Measurements from ENCODE around the gene CDC25B. TPM values are rescaled to one million over a fixed set of nuclear protein-coding genes. Genes with fewer than 3 reads are reported as not detected.
"Not testable (repeated sequence)": the region's sequence is repeated elsewhere in the genome, so short reads cannot be mapped to it uniquely, and the experiment has no call there.

CDC25B gene
- total RNA-seq, 1 experiment from 2014 or later: 65.5 TPM

GRCh38 chr20:3825526-3825925, 29.4 kb downstream of the CDC25B start:
- DNase-seq (ENCODE audit: low spot score): no peak

GRCh38 chr20:3826420-3826819, 30.3 kb downstream of the CDC25B start:
- no peak for DNase-seq (ENCODE audit: low spot score)

GRCh38 chr20:3828798-3829197, 32.7 kb downstream of the CDC25B start:
- no peak for DNase-seq (ENCODE audit: low spot score)

- DNase-seq (ENCODE audit: low spot score): not testable (repeated sequence)
Measured at GRCh38 chr20:3829891-3830290, 33.8 kb downstream of the CDC25B start.

- no peak for DNase-seq (ENCODE audit: low spot score)
Measured at GRCh38 chr20:3836132-3836531, 40.0 kb downstream of the CDC25B start.

GRCh38 chr20:3839328-3839727, 43.2 kb downstream of the CDC25B start:
- DNase-seq (ENCODE audit: low spot score): no peak

- DNase-seq (ENCODE audit: low spot score): not testable (repeated sequence)
Measured at GRCh38 chr20:3840201-3840600, 44.1 kb downstream of the CDC25B start.

- no peak for DNase-seq (ENCODE audit: low spot score)
Measured at GRCh38 chr20:3842348-3842930, 46.3 kb downstream of the CDC25B start.

GRCh38 chr20:3843490-3843889, 47.4 kb downstream of the CDC25B start:
- DNase-seq (ENCODE audit: low spot score): peak; percentile 65

GRCh38 chr20:3843990-3844619, 48.0 kb downstream of the CDC25B start:
- DNase-seq (ENCODE audit: low spot score): not testable (repeated sequence)

- no peak for DNase-seq (ENCODE audit: low spot score)
Measured at GRCh38 chr20:3846378-3846739, 50.2 kb downstream of the CDC25B start.

- peak; percentile 56 for DNase-seq (ENCODE audit: low spot score)
Measured at GRCh38 chr20:3846740-3847428, 50.8 kb downstream of the CDC25B start, which contains the start of gene MAVS. Gene MAVS (plus strand): TSS chr20:3846834. CDS start chr20:3854625, 7,791 bp downstream.

- no peak for DNase-seq (ENCODE audit: low spot score)
Measured at GRCh38 chr20:3847429-3847940, 51.4 kb downstream of the CDC25B start.

GRCh38 chr20:3848565-3848964, 52.5 kb downstream of the CDC25B start:
- no peak for DNase-seq (ENCODE audit: low spot score)

GRCh38 chr20:3854462-3854871, 58.4 kb downstream of the CDC25B start:
- no peak for DNase-seq (ENCODE audit: low spot score)

Other genes with a start within 250 kb of the CDC25B start
- not detected in 2 replicates for gene GFRA4, start 132.9 kb upstream of the CDC25B start, total RNA-seq (2014; rRNA removed; shearing (Covaris generic))
- not detected in 2 replicates for gene ADAM33, start 114.3 kb upstream of the CDC25B start, total RNA-seq (2014; rRNA removed; shearing (Covaris generic))
- 0.07 TPM in 1 of 2 replicates, not detected in the other for gene SIGLEC1, start 83.7 kb upstream of the CDC25B start, total RNA-seq (2014; rRNA removed; shearing (Covaris generic))
- not detected in 2 replicates for gene HSPA12B, start 63.6 kb upstream of the CDC25B start, total RNA-seq (2014; rRNA removed; shearing (Covaris generic))
- 108 and 110 TPM in 2 replicates for gene ADISSP, start 28.6 kb upstream of the CDC25B start, total RNA-seq (2014; rRNA removed; shearing (Covaris generic))
- 0.67 TPM in 1 of 2 replicates, not detected in the other for gene SPEF1, start 14.9 kb upstream of the CDC25B start, total RNA-seq (2014; rRNA removed; shearing (Covaris generic))
- gene CENPB, start 9.6 kb upstream of the CDC25B start, total RNA-seq (2014; rRNA removed; shearing (Covaris generic)): 94.1 and 129 TPM in 2 replicates
- gene AP5S1, start 24.2 kb downstream of the CDC25B start, total RNA-seq (2014; rRNA removed; shearing (Covaris generic)): 22.6 and 27.7 TPM in 2 replicates
- 18.6 and 23.9 TPM in 2 replicates for gene MAVS, start 50.5 kb downstream of the CDC25B start, total RNA-seq (2014; rRNA removed; shearing (Covaris generic))
- gene PANK2, start 93.1 kb downstream of the CDC25B start, total RNA-seq (2014; rRNA removed; shearing (Covaris generic)): 62.1 and 97.0 TPM in 2 replicates
- gene RNF24, start 219.2 kb downstream of the CDC25B start, total RNA-seq (2014; rRNA removed; shearing (Covaris generic)): 6.7 and 7.2 TPM in 2 replicates